ENCODE measurements around the gene ESD.

GRCh38 chr13:46801858-46802257 lies 4.9 kb upstream of the ESD start:
- TF ChIP-seq CTCF (IDR thresholded peaks at IDR 0.05) = no peak
- TF ChIP-seq POLR2A (IDR thresholded peaks at IDR 0.05) = no peak

All from adrenal gland (tissue), 5 donors.